ACC112 (cell line): ENCODE measurements around the gene SECTM1.

Experiments
- H2AFZ ChIP-seq: fragments of 200-600 bp; sonication (generic); one replicate; pipeline ENCODE4 v1.6.0; 2017; ENCODE audit warnings: antibody characterized with exemption, low read length; ENCODE audit not compliant: unreplicated experiment
- H3K27ac ChIP-seq: fragments of 200-600 bp; sonication (generic); 2 replicates; pipeline ENCODE4 v1.5.1; 2014; ENCODE audit warnings: low read depth, mild to moderate bottlenecking, antibody characterized with exemption, low read length, moderate library complexity
- H3K27me3 ChIP-seq: fragments of 200-600 bp; sonication (generic); 2 replicates; pipeline ENCODE4 v1.6.1; 2014; ENCODE audit warnings: mild to moderate bottlenecking, antibody characterized with exemption, low read length, moderate library complexity, mixed read lengths; ENCODE audit not compliant: insufficient read depth
- H3K36me3 ChIP-seq: fragments of 200-600 bp; sonication (generic); 2 replicates; pipeline ENCODE4 v1.6.1; 2016; ENCODE audit warnings: mild to moderate bottlenecking, antibody characterized with exemption, low read length, moderate library complexity, mixed read lengths; ENCODE audit not compliant: insufficient read depth
- H3K4me1 ChIP-seq: fragments of 200-600 bp; sonication (generic); one replicate; pipeline ENCODE4 v1.6.1; 2016; ENCODE audit warnings: low read length, mixed read lengths; ENCODE audit not compliant: insufficient read depth, unreplicated experiment, control insufficient read depth
- H3K4me3 ChIP-seq: fragments of 200-600 bp; sonication (generic); 2 replicates; pipeline ENCODE4 v1.5.1; 2014; ENCODE audit warnings: mild to moderate bottlenecking, low read depth, low read length
- H3K79me2 ChIP-seq: fragments of 200-600 bp; sonication (generic); one replicate; pipeline ENCODE4 v1.6.0; 2016; ENCODE audit warnings: low read length; ENCODE audit not compliant: control insufficient read depth, unreplicated experiment, insufficient read depth

SECTM1 gene

DNA sequence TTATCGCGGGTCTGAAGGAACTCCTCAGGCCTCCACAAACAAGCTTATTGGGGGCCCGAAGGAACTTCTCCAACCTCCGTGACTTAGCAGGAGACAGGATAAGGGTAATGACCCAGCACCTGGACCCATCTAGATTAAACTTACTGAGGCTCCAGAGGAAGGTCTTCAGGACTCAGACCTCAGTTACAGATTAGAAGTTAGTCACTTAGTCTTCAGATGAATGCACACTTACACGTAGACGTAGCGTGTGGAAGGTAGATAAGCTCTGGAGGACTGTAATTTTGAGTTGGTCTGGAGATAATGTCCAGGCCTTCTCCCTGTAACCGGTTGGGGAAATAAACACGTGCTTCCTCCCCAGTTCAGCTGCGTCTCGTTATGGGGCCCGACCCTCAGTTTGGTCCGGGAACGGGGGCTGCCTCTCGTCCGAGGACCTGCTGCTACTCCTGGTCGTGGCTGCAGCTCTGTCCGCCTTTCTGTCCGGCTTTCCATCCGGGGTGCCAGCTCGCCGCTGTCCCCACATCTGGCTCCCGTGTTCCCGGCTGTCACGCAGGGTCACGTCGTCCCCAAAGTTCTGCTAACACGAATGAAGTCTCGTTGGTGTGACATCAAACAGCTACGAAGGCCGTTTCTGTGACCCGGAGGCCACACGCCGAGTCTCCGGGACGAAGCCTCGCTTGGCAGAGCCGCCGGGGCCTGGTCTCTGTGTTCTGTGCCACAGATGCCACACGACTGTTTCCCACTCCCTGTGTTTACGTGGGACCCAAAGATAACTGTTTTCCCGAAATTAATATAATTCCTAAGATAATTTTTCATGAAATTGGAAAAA is 11.8 kb upstream of the SECTM1 start:
- Histone ChIP-seq H3K4me3 (no peak overlapping the region), H2AFZ (no peak overlapping the region), H3K36me3 (no peaks in the 10 kb centered on the region), H3K27me3 (no peaks in the 10 kb centered on the region), H3K4me1 (peaks cover 3% of the 10 kb centered on the region), H3K27ac (no peak overlapping the region), H3K79me2 (no peaks in the 10 kb centered on the region)

DNA sequence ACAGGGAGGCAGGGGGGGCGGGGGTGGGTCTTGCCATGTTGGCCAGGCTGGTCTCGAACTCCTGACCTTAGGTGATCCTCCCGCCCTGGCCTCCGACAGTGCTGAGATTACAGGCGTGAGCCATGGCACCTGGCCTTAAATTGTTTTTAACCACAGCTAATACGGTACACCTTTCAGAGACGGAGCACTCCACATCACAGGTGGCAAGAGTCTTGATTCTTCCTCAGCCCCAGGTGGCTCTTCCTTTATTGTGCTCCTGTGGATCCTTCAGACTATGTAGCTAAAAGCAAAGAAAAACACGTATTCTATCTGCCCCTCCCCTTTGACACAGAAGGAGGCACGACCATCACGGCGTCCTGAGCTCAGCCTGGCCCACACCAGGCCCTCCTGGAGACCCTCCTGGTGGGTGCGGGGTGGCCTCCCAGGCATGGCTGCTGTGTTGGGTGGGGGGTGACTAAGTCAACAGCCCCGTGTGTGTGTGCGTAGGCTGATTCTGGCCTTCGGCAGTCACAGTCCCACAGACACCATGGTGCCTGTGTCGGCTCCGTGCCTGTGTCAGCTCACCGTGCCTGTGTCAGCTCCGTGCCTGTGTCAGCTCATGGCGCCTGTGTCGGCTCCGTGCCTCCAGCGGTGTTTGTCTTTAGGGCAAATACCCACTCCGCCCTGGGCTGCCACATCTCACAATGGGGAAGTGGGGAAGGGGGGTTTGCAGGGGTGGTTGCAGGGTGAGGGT is 10.8 kb upstream of the SECTM1 start:
- no peaks in the 10 kb centered on the region for H3K79me2 ChIP-seq
- H3K36me3 ChIP-seq: no peaks in the 10 kb centered on the region
- H3K4me3 ChIP-seq: no peak overlapping the region
- no peak overlapping the region for H2AFZ ChIP-seq
- no peaks in the 10 kb centered on the region for H3K27me3 ChIP-seq
- H3K27ac ChIP-seq: no peak overlapping the region
- peaks cover 6% of the 10 kb centered on the region for H3K4me1 ChIP-seq

DNA sequence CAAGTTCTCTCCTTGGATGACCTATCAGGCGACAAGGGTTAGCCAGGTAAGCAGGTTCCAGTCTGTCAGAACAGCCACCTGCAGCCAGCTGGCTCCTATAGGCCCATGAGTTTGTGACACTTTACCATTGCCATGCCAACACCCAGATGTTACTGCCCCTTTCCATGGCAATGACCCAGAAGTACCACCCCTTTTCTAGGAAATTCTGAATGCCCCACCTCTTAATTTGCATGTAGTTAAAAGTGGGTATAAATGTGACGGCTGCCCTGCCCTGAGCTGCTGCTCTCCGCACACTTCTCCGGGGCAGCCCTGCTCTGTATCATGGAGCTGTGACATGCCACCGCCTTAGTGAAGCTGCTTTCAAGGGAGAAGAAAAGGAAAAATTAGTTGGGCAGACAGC is 10.0 kb upstream of the SECTM1 start:
- Histone ChIP-seq H3K36me3 (no peaks in the 10 kb centered on the region), H3K27me3 (no peaks in the 10 kb centered on the region), H3K27ac (no peak overlapping the region), H3K79me2 (no peaks in the 10 kb centered on the region), H3K4me3 (no peak overlapping the region), H3K4me1 (peaks cover 8% of the 10 kb centered on the region), H2AFZ (no peak overlapping the region)

DNA sequence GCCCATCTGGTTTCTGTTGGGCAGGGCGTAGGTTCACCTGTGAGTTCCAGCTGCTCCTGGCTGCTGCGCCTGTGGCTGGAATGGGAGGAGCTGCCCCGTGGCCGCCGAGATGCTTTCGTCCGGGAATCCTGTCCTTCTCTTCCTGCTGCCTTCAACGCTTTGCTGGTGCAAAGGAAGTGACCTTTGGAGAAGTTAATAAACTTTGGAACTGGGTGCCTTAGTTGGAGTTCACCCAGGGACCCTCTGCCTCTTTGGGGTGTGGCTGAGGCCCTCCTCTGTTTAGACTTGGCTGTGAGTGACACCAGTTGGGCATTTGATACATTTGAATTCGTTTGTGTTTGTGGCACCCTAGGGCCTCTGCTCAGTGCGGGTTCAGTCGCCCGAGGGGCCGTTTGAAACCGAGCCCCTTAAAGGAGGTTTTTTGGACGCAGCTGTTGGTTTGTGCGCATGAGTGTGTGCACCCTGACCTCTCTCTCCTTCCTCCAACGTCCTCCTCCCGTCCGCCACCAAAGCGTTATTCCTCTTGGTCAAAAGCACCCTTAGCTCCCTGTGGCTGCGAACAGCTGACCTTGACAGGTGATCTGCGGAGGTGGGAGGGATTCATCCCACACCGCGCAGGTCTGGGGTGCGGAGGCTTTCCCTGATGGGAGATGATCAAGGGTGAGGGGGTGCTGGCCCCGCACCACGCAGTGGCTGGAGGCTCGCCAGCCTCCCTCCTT is 9.0 kb upstream of the SECTM1 start:
- H3K4me1 ChIP-seq: peaks cover 12% of the 10 kb centered on the region
- H2AFZ ChIP-seq: no peak overlapping the region
- no peaks in the 10 kb centered on the region for H3K36me3 ChIP-seq
- no peaks in the 10 kb centered on the region for H3K27me3 ChIP-seq
- H3K79me2 ChIP-seq: no peaks in the 10 kb centered on the region
- H3K27ac ChIP-seq: no peak overlapping the region
- no peak overlapping the region for H3K4me3 ChIP-seq

DNA sequence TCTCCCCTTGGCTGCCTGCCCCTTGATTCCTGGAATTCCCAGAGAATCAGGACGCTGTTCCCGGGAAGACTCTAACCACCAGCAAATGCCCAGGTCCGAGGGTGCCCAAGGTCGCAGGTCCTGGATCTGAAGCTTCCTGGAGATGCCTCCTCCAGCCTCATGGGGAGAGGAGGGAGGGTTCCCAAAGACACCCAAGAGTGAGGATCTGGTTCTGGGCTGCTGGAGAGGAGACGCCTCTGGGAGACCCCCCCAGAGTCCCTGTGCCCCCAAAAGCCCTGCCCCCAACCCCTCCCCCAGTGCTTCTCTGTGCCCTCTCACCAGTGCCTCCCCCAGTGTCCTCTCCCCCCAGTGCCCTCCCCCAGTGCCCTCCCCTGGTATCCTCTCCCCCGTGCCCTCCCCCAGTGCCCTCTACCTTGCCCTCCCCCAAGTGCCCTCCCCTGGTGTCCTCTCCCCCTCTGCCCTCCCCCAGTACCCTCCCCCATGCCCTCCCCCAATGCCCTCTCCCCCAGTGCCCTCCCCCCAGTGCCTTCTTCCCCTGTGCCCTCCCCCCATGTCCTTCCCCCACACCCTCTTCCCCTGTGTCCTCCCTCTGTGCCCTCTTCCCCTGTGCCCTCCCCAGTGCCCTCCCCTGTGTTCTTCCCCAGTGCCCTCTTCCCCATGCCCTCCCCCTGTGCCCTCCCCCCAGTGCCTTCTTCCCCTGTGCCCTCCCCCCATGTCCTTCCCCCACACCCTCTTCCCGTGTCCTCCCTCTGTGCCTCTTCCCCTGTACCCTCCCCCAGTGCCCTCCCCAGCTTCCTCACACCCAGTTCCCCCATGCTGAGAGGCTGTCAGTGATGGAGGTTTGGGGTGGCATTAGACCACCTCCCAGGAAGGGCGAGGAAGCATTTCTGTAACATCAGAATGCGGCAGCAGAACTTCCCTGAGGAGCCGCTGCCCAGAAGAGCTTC is 6.3 kb upstream of the SECTM1 start:
- H3K4me1 ChIP-seq: peaks cover 17% of the 10 kb centered on the region
- no peaks in the 10 kb centered on the region for H3K27me3 ChIP-seq
- H3K79me2 ChIP-seq: no peaks in the 10 kb centered on the region
- peak overlapping the region; percentile 44 for H2AFZ ChIP-seq
- peak overlapping the region; percentile 61 for H3K4me3 ChIP-seq
- no peaks in the 10 kb centered on the region for H3K36me3 ChIP-seq
- H3K27ac ChIP-seq: peak overlapping the region; percentile 30; the same call in 1 of the 2 replicates

DNA sequence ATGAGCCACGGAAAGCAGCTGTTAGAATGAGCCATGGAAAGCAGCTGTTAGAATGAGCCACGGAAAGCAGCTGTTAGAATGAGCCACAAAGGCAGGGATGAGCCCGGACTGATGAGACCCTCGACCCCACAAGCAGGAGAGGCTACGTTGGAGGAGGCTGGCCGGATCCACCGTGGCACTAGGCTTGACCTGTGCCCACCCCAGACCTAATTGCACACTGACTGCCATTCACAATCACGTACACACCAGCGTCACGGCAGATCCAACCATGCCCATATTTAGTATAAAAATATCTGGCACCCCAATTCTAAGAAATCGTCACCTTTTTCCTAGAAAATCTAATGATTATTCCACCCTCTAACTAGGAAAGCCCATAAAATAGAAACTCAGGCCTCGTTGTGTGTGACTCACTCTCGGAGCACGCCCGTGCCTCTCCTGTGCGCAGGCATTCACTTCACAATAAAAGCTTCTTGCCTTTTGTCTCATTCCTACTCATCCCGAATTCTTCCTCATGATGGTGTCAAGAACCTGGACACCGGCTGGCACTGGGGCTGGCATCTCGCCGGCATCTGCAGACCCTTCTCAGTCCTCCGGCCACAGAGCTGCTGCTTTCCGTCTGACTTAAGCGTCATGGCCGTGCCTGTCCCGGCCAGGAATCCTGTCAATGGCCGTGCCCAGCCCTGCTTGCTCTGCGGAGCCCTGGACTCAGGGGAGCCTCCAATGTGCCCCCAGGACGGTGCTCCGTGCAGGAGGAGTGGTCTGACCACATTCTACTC is 5.5 kb upstream of the SECTM1 start:
- Histone ChIP-seq H3K36me3 (no peaks in the 10 kb centered on the region), H2AFZ (peak overlapping the region; percentile 44), H3K4me3 (peak overlapping the region; percentile 61)

DNA sequence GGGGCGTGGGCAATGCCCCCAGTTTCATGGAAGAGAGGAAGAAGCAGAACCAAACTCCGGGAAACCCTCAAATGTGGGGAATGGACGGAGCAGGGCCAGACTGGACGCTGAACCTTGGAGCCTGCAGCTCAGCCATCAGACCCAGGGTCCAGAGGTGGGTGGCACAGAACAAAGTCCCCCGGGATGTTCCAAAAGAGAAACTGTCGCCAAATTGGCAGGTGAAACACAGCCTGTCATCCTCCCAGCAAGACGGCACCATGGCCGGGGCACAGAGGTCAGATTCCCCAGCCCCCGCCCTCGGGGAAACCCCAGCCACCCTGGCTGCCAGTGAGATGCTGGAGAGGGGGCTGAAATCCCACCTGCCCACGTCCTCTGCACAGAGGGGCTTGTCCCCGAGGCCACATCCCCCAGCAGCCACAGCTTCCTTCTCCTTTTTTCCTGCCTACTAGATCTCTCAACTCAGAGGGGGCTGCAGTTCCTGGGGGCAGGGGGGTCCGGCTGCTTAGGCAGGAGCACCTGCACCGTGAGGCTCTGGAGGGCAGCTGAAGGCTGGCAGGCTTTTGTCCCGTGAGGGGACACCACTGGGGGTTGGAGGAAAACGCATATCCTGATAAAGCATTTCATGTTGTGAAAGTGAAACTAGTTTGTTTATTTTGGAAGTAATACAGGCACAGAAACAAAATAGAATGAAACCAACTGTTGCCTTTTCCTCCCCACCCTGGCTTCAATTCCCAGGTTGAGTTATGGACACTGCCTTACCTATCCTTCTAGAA is 1.2 kb upstream of the SECTM1 start:
- H3K27ac ChIP-seq: peak overlapping the region; percentile 70
- no peaks in the 10 kb centered on the region for H3K27me3 ChIP-seq
- peaks cover 26% of the 10 kb centered on the region for H3K79me2 ChIP-seq
- no peaks in the 10 kb centered on the region for H3K36me3 ChIP-seq
- peak overlapping the region; percentile 88 for H3K4me3 ChIP-seq
- peaks cover 52% of the 10 kb centered on the region for H3K4me1 ChIP-seq
- peak overlapping the region; percentile 79 for H2AFZ ChIP-seq

More for the DNA sequence above, 5.5 kb upstream of the SECTM1 start:
- Histone ChIP-seq H3K27me3 (no peaks in the 10 kb centered on the region), H3K79me2 (peaks cover 4% of the 10 kb centered on the region), H3K27ac (peak overlapping the region; percentile 30), H3K4me1 (peaks cover 26% of the 10 kb centered on the region)

DNA sequence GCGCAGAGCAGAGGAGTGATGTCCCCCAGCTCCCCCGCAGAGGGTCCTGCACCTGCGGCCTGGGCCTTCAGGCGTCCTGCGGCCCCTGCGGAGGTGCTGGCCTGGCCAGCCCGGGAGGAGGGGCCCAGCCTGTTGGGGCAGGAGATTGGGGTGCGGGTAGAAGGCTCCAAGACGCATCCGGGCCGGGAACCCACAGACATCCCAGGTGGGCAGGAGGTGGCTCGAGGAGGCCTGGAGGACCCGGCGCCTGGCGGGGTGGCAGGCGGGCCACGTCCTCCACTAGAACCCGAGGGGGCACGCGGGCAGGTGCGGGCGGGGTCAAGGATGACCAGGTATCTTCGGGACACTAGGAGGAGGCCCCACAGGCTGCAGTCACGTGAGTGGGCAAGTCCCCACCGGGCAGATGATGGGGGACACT is 647 bp upstream of the SECTM1 start:
- Histone ChIP-seq H3K4me1 (peaks cover 50% of the 10 kb centered on the region), H3K27ac (peak overlapping the region; percentile 70; the same call in 1 of the 2 replicates), H2AFZ (no peak overlapping the region)

More for the DNA sequence above, 647 bp upstream of the SECTM1 start:
- no peaks in the 10 kb centered on the region for H3K27me3 ChIP-seq
- peak overlapping the region; percentile 88 for H3K4me3 ChIP-seq
- no peaks in the 10 kb centered on the region for H3K36me3 ChIP-seq
- H3K79me2 ChIP-seq: peaks cover 28% of the 10 kb centered on the region
